K562 (cell line): Measurements from ENCODE around the gene SPATA21.

Experiments
- CEBPB ChIP-seq: fragments of 450-650 bp; IDR thresholded peaks from 2 replicates; pipeline ENCODE4 v1.6.1; 2016; ENCODE audit warnings: missing genetic modification characterization, missing compliant biosample characterization
- CREB3 ChIP-seq: fragments of 450-650 bp; conservative IDR thresholded peaks from 2 replicates; pipeline ENCODE4 v1.6.1; 2016; ENCODE audit warnings: missing genetic modification characterization, low read depth, mild to moderate bottlenecking, missing compliant biosample characterization, moderate library complexity
- CTCF ChIP-seq, 3 experiments: IDR thresholded peaks in 2 of 3; conservative IDR thresholded peaks in 1 of 3; 2 replicates each; pipeline ENCODE4 v1.5.1; 2011 to 2012; ENCODE audit warnings: low read length in 3 of 3, mild to moderate bottlenecking in 3 of 3, control low read depth in 2 of 3, improper control_type of control experiment in 1 of 3, inconsistent platforms in 1 of 3, low read depth in 1 of 3, mixed read lengths in 1 of 3, moderate library complexity in 1 of 3; ENCODE audit not compliant: insufficient read depth in 2 of 3
- EP300 ChIP-seq: IDR thresholded peaks from 2 replicates; pipeline ENCODE4 v1.6.1; 2012; ENCODE audit warnings: low read length, improper control_type of control experiment
- FOS ChIP-seq: IDR thresholded peaks from 3 replicates; pipeline ENCODE4 v1.6.1; 2011; ENCODE audit not compliant: insufficient read length; ENCODE audit errors: extremely low read depth
- FOXP4 ChIP-seq: sonication (generic); formaldehyde crosslinking; IDR thresholded peaks from 2 replicates; pipeline ENCODE4 v1.8.0; 2022; ENCODE audit warnings: mild to moderate bottlenecking, missing genetic modification reagents, borderline replicate concordance
- KDM1A ChIP-seq, 2 experiments: fragments of 450-650 bp; IDR thresholded peaks; 2 replicates each; pipeline ENCODE4 v1.6.1; 2016; ENCODE audit warnings: mild to moderate bottlenecking in 2 of 2
- MEF2A ChIP-seq: IDR thresholded peaks from 2 replicates; pipeline ENCODE4 v1.6.1; 2011; ENCODE audit warnings: low read depth, mild to moderate bottlenecking, low read length, moderate library complexity; ENCODE audit not compliant: control insufficient read depth
- POLR2AphosphoS2 ChIP-seq: IDR thresholded peaks from 2 replicates; pipeline ENCODE4 v1.6.1; 2012; ENCODE audit warnings: low read length, improper control_type of control experiment
- RB1 ChIP-seq: fragments of 450-650 bp; IDR thresholded peaks from 2 replicates; pipeline ENCODE4 v1.6.1; 2017; ENCODE audit warnings: low read depth, mild to moderate bottlenecking
- SREBF2 ChIP-seq: sonication (generic); formaldehyde crosslinking; IDR thresholded peaks from 2 replicates; pipeline ENCODE4 v1.4.0; 2020; ENCODE audit warnings: mild to moderate bottlenecking, missing genetic modification reagents
- ZNF512 ChIP-seq: IDR thresholded peaks from 2 replicates; pipeline ENCODE4 v1.6.1; 2016; ENCODE audit warnings: missing genetic modification characterization, missing compliant biosample characterization

- TF ChIP-seq ZNF512 (no peak), CTCF (IDR thresholded peaks at IDR 0.05 in 2 of 3, conservative IDR thresholded peaks at IDR 0.05 in 1 of 3; ENCODE audit: insufficient read depth in 2 of 3, low read depth in 1 of 3, low read length in 3 of 3) (no peak), KDM1A (IDR thresholded peaks at IDR 0.05) (no peak), SREBF2 (CRISPR knock-in tag) (no peak), CREB3 (tag) (no peak), MEF2A (no peak), POLR2AphosphoS2 (no peak), RB1 (no peak), FOS (no peak), EP300 (no peak), FOXP4 (CRISPR knock-in tag) (no peak), CEBPB (tag) (no peak)
Observed at GRCh38 chr1:16367968-16368890, 69.0 kb downstream of the SPATA21 start.
